H9 (cell line): Measurements from ENCODE around the gene EXPH5. TPM values are rescaled to one million over a fixed set of nuclear protein-coding genes. Genes with fewer than 3 reads are reported as not detected.

Experiments used
- DNase-seq: peaks from one replicate; pipeline ENCODE4 v3.0.0-alpha.2; 2017
- H2AFZ ChIP-seq: one replicate; pipeline ENCODE4 v1.6.1; 2013; ENCODE audit warnings: mild to moderate bottlenecking, low read length, control low read depth, moderate library complexity
- H2AK5ac ChIP-seq: 2 replicates; pipeline ENCODE4 v1.6.1; 2013; ENCODE audit warnings: low read length, control low read depth, mixed read lengths; ENCODE audit not compliant: insufficient read length
- H2BK120ac ChIP-seq: one replicate; pipeline ENCODE4 v1.6.1; 2013; ENCODE audit warnings: low read depth, mild to moderate bottlenecking, low read length, control low read depth, inconsistent platforms; ENCODE audit not compliant: poor library complexity, severe bottlenecking
- H2BK12ac ChIP-seq: 2 replicates; pipeline ENCODE4 v1.6.1; 2013; ENCODE audit warnings: low read length, control low read depth, mixed read lengths, low read depth; ENCODE audit not compliant: insufficient read length
- H2BK15ac ChIP-seq: 2 replicates; pipeline ENCODE4 v1.6.1; 2013; ENCODE audit warnings: low read depth, low read length, control low read depth
- H2BK20ac ChIP-seq: one replicate; pipeline ENCODE4 v1.6.1; 2013; ENCODE audit warnings: low read depth, mild to moderate bottlenecking, low read length, control low read depth, inconsistent platforms; ENCODE audit not compliant: poor library complexity, severe bottlenecking
- H2BK5ac ChIP-seq: 2 replicates; pipeline ENCODE4 v1.6.1; 2013; ENCODE audit warnings: low read length, control low read depth, mixed read lengths; ENCODE audit not compliant: insufficient read length
- H3K14ac ChIP-seq: 2 replicates; pipeline ENCODE4 v1.6.1; 2013; ENCODE audit warnings: low read length, control low read depth; ENCODE audit not compliant: insufficient read depth
- H3K18ac ChIP-seq: 2 replicates; pipeline ENCODE4 v1.6.1; 2013; ENCODE audit warnings: low read depth, mild to moderate bottlenecking, mixed read lengths, low read length, control low read depth; ENCODE audit not compliant: insufficient read length
- H3K23ac ChIP-seq: 2 replicates; pipeline ENCODE4 v1.6.1; 2013; ENCODE audit warnings: low read length, control low read depth, mixed read lengths, low read depth; ENCODE audit not compliant: insufficient read length
- H3K23me2 ChIP-seq: 2 replicates; pipeline ENCODE4 v1.6.1; 2013; ENCODE audit warnings: low read depth, mild to moderate bottlenecking, mixed read lengths, low read length, control low read depth; ENCODE audit not compliant: insufficient read length, poor library complexity, severe bottlenecking
- H3K27ac ChIP-seq: 2 replicates; pipeline ENCODE4 v1.5.1; 2013; ENCODE audit warnings: low read length, control low read depth, mixed read lengths, low read depth; ENCODE audit not compliant: insufficient read length
- H3K27me3 ChIP-seq: 2 replicates; pipeline ENCODE4 v1.6.1; 2013; ENCODE audit warnings: low read length, control low read depth, inconsistent platforms; ENCODE audit not compliant: insufficient read depth
- H3K4ac ChIP-seq: 2 replicates; pipeline ENCODE4 v1.6.1; 2013; ENCODE audit warnings: low read depth, mild to moderate bottlenecking, control low read depth, inconsistent platforms, low read length, moderate library complexity
- H3K4me1 ChIP-seq: 2 replicates; pipeline ENCODE4 v1.6.1; 2013; ENCODE audit warnings: low read length, control low read depth, inconsistent platforms; ENCODE audit not compliant: insufficient read depth
- H3K4me2 ChIP-seq: 2 replicates; pipeline ENCODE4 v1.6.1; 2013; ENCODE audit warnings: low read length, control low read depth, mixed read lengths; ENCODE audit not compliant: insufficient read length, insufficient read depth
- H3K56ac ChIP-seq: 2 replicates; pipeline ENCODE4 v1.6.1; 2013; ENCODE audit warnings: low read depth, mild to moderate bottlenecking, mixed read lengths, low read length, control low read depth; ENCODE audit not compliant: insufficient read length
- H3K79me1 ChIP-seq: 2 replicates; pipeline ENCODE4 v1.6.1; 2013; ENCODE audit warnings: low read depth, mild to moderate bottlenecking, moderate library complexity, low read length, control low read depth, inconsistent platforms; ENCODE audit not compliant: insufficient read depth, poor library complexity, severe bottlenecking
- H3K79me2 ChIP-seq: 2 replicates; pipeline ENCODE4 v1.6.1; 2013; ENCODE audit warnings: low read length, control low read depth, inconsistent platforms; ENCODE audit not compliant: insufficient read depth
- H3K9ac ChIP-seq: 2 replicates; pipeline ENCODE4 v1.6.1; 2013; ENCODE audit warnings: low read length, control low read depth, mixed read lengths; ENCODE audit not compliant: insufficient read length; ENCODE audit errors: extremely low read depth
- H3K9me3 ChIP-seq: one replicate; pipeline ENCODE4 v1.6.1; 2013; ENCODE audit warnings: low read depth, low read length, inconsistent platforms; ENCODE audit not compliant: control insufficient read depth
- H3T11ph ChIP-seq: one replicate; pipeline ENCODE4 v1.6.1; 2013; ENCODE audit warnings: mild to moderate bottlenecking, low read length, control low read depth, inconsistent platforms
- H4K20me1 ChIP-seq: one replicate; pipeline ENCODE4 v1.6.1; 2013; ENCODE audit not compliant: control insufficient read depth, insufficient read length, insufficient read depth
- H4K5ac ChIP-seq: 2 replicates; pipeline ENCODE4 v1.6.1; 2013; ENCODE audit warnings: low read depth, mild to moderate bottlenecking, mixed read lengths, low read length, control low read depth; ENCODE audit not compliant: insufficient read length
- H4K8ac ChIP-seq: replicated peaks from 2 replicates; pipeline ENCODE4 v1.6.1; 2013; ENCODE audit warnings: low read length, control low read depth, mixed read lengths, low read depth; ENCODE audit not compliant: insufficient read length
- H4K91ac ChIP-seq: 2 replicates; pipeline ENCODE4 v1.6.1; 2013; ENCODE audit warnings: low read depth, mild to moderate bottlenecking, moderate library complexity, mixed read lengths, low read length, control low read depth; ENCODE audit not compliant: insufficient read length
- H3K27ac Mint-ChIP-seq, 3 experiments: 2 replicates in 2 of 3; 3 replicates in 1 of 3; pipeline ENCODE4 v1.8.0; 2020 to 2021; ENCODE audit warnings: mixed read lengths in 3 of 3, mild to moderate bottlenecking in 1 of 3, moderate library complexity in 1 of 3
- H3K27me3 Mint-ChIP-seq: 2 replicates; pipeline ENCODE4 v1.8.0; 2021; ENCODE audit warnings: low read depth, mild to moderate bottlenecking, moderate library complexity, mixed read lengths
- H3K36me3 Mint-ChIP-seq, 3 experiments: 2 replicates in 2 of 3; 3 replicates in 1 of 3; pipeline ENCODE4 v1.8.0; 2020 to 2021; ENCODE audit warnings: low read depth in 3 of 3, mixed read lengths in 3 of 3; ENCODE audit not compliant: insufficient read depth in 1 of 3
- H3K4me1 Mint-ChIP-seq, 2 experiments: 2 replicates each; pipeline ENCODE4 v1.8.0; 2020; ENCODE audit warnings: mixed read lengths in 2 of 2
- H3K4me3 Mint-ChIP-seq, 2 experiments: 2 replicates in 1 of 2; 3 replicates in 1 of 2; pipeline ENCODE4 v1.8.0; 2020 to 2021; ENCODE audit warnings: mild to moderate bottlenecking in 2 of 2, mixed read lengths in 2 of 2, moderate library complexity in 1 of 2
- H3K9me3 Mint-ChIP-seq, 2 experiments: 2 replicates in 1 of 2; 3 replicates in 1 of 2; pipeline ENCODE4 v1.8.0; 2020; ENCODE audit warnings: mild to moderate bottlenecking in 2 of 2, mixed read lengths in 2 of 2, moderate library complexity in 1 of 2
- total RNA-seq: library from RNA; stranded (reverse); gene quantifications from 2 replicates; pipeline ENCODE4 v1.2.1, GENCODE V29; 2021
- TF ChIP-seq, protein P1 (sequence below): fragments of 200-600 bp; sonication (generic); conservative IDR thresholded peaks from 3 replicates; pipeline ENCODE4 v1.8.0; 2021; ENCODE audit warnings: antibody characterized with exemption, mild to moderate bottlenecking

The EXPH5 gene
- total RNA-seq, 1 experiment from 2014 or later, result 3.1 TPM

GRCh38 chr11:108524422-108524821 is 69.1 kb downstream of the EXPH5 start:
- H3K23me2 ChIP-seq, result no peaks in the 10 kb centered on the region
- no peak overlapping the region for H3K56ac ChIP-seq
- no peak overlapping the region for H2BK12ac ChIP-seq
- H3K4ac ChIP-seq, result no peak overlapping the region
- no peak overlapping the region for H3K27ac Mint-ChIP-seq
- H3T11ph ChIP-seq, result no peak overlapping the region
- no peak overlapping the region for H4K91ac ChIP-seq
- no peak overlapping the region for H3K9ac ChIP-seq
- no peak overlapping the region for H3K14ac ChIP-seq
- H3K79me1 ChIP-seq, result no peaks in the 10 kb centered on the region
- no peak overlapping the region for H2BK15ac ChIP-seq
- H2BK120ac ChIP-seq, result no peak overlapping the region
- H4K5ac ChIP-seq, result no peak overlapping the region
- no peak overlapping the region for H3K4me3 Mint-ChIP-seq
- H3K79me2 ChIP-seq, result no peaks in the 10 kb centered on the region
- H4K20me1 ChIP-seq, result no peaks in the 10 kb centered on the region
- TF ChIP-seq, protein P1, sequence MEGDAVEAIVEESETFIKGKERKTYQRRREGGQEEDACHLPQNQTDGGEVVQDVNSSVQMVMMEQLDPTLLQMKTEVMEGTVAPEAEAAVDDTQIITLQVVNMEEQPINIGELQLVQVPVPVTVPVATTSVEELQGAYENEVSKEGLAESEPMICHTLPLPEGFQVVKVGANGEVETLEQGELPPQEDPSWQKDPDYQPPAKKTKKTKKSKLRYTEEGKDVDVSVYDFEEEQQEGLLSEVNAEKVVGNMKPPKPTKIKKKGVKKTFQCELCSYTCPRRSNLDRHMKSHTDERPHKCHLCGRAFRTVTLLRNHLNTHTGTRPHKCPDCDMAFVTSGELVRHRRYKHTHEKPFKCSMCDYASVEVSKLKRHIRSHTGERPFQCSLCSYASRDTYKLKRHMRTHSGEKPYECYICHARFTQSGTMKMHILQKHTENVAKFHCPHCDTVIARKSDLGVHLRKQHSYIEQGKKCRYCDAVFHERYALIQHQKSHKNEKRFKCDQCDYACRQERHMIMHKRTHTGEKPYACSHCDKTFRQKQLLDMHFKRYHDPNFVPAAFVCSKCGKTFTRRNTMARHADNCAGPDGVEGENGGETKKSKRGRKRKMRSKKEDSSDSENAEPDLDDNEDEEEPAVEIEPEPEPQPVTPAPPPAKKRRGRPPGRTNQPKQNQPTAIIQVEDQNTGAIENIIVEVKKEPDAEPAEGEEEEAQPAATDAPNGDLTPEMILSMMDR, result no peak
- H3K9me3 Mint-ChIP-seq, result no peaks in the 10 kb centered on the region
- no peaks in the 10 kb centered on the region for H3K9me3 ChIP-seq
- no peaks in the 10 kb centered on the region for H3K27me3 Mint-ChIP-seq
- H3K23ac ChIP-seq, result no peak overlapping the region
- no peaks in the 10 kb centered on the region for H3K36me3 Mint-ChIP-seq
- H3K4me1 Mint-ChIP-seq, result peaks cover 0 to 6% of the 10 kb centered on the region in 2 experiments; a peak in 2 of 4 replicates
- no peak overlapping the region for H2BK20ac ChIP-seq
- no peak overlapping the region for H2BK5ac ChIP-seq
- H4K8ac ChIP-seq, result no peak overlapping the region
- no peaks in the 10 kb centered on the region for H3K4me1 ChIP-seq
- no peak overlapping the region for H3K27ac ChIP-seq
- H2AFZ ChIP-seq, result no peak overlapping the region
- no peak overlapping the region for H2AK5ac ChIP-seq
- DNase-seq, result no peak
- no peak overlapping the region for H3K4me2 ChIP-seq
- no peaks in the 10 kb centered on the region for H3K27me3 ChIP-seq
- no peak overlapping the region for H3K18ac ChIP-seq
